GM23248 (cell line): ENCODE measurements around the gene FDX2.

ENCODE experiments used
- EZH2 ChIP-seq: fragments of 200-600 bp; sonication (generic); IDR thresholded peaks from 2 replicates; pipeline ENCODE4 v1.6.1; 2018; ENCODE audit warnings: antibody characterized with exemption, mild to moderate bottlenecking; ENCODE audit not compliant: insufficient read depth, poor library complexity, severe bottlenecking
- EZH2phosphoT487 ChIP-seq: fragments of 200-600 bp; sonication (generic); IDR thresholded peaks from 2 replicates; pipeline ENCODE4 v1.6.1; 2018; ENCODE audit warnings: antibody characterized with exemption, moderate library complexity, mild to moderate bottlenecking, low read depth; ENCODE audit not compliant: insufficient read depth

DNA sequence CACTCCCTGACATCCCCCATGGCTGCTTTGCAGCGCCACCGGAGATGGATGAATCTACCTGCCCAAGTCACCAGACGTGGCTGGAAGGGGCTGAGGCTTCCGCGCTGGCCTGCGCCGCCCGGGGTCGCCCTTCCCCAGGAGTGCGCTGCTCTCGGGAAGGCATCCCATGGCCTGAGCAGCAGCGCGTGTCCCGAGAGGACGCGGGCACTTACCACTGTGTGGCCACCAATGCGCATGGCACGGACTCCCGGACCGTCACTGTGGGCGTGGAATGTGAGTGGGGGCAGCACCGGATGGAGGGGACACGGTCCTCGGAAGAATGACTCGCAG lies 21.5 kb downstream of the FDX2 start:
- TF ChIP-seq EZH2phosphoT487, result no peak
- TF ChIP-seq EZH2, result no peak
